Colonic mucosa (tissue), 4 donors: ENCODE measurements around the gene RPL38. TPM values are rescaled to one million over a fixed set of nuclear protein-coding genes. Genes with fewer than 3 reads are reported as not detected.

Experiments
- DNase-seq: peaks from one replicate; pipeline ENCODE4 v3.0.0-alpha.2; 2020
- H3K27ac ChIP-seq: fragments of 200-600 bp; one replicate; pipeline ENCODE4 v1.8.0; 2021
- H3K27me3 ChIP-seq: fragments of 200-600 bp; one replicate; pipeline ENCODE4 v1.8.0; 2021
- H3K36me3 ChIP-seq: fragments of 200-600 bp; one replicate; pipeline ENCODE4 v1.8.0; 2021
- H3K4me1 ChIP-seq: fragments of 200-600 bp; one replicate; pipeline ENCODE4 v1.8.0; 2021; ENCODE audit warnings: mild to moderate bottlenecking
- H3K4me3 ChIP-seq: fragments of 200-600 bp; one replicate; pipeline ENCODE4 v1.8.0; 2021
- H3K9ac ChIP-seq, 2 donors: one replicate each; pipeline ENCODE4 v1.7.0; 2013; ENCODE audit warnings: control low read depth in 2 of 2, low read depth in 2 of 2, low read length in 2 of 2
- H3K9me3 ChIP-seq: fragments of 200-600 bp; one replicate; pipeline ENCODE4 v1.8.0; 2021
- intact Hi-C: fragments of 100-400 bp; cut with DNase I; formaldehyde crosslinking; loops from one replicate; pipeline ENCODE4 v1.14.1; 2022
- total RNA-seq, 2 donors: library from RNA; stranded (reverse); fragmentation: NEBNext Ultra II Directional in 1 of 2; extraction: Animal tissue kit (Norgen Biotek cat#: 25700) in 1 of 2; gene quantifications; one replicate each; pipeline ENCODE4 v1.2.1, GENCODE V29; 2021
- TF ChIP-seq, protein P1 (sequence below): fragments of 200-600 bp; IDR thresholded peaks from one replicate; pipeline ENCODE4 v1.8.0; 2022; ENCODE audit warnings: antibody characterized with exemption, mild to moderate bottlenecking
- donor health status: healthy.
- donor health status: DM: no; HTN: no; CAD: no.
- donor health status: DM: no; HTN: no; CAD: no.

Gene RPL38
- total RNA-seq, 2 donors from 2014 or later = 723 to 795 TPM

DNA sequence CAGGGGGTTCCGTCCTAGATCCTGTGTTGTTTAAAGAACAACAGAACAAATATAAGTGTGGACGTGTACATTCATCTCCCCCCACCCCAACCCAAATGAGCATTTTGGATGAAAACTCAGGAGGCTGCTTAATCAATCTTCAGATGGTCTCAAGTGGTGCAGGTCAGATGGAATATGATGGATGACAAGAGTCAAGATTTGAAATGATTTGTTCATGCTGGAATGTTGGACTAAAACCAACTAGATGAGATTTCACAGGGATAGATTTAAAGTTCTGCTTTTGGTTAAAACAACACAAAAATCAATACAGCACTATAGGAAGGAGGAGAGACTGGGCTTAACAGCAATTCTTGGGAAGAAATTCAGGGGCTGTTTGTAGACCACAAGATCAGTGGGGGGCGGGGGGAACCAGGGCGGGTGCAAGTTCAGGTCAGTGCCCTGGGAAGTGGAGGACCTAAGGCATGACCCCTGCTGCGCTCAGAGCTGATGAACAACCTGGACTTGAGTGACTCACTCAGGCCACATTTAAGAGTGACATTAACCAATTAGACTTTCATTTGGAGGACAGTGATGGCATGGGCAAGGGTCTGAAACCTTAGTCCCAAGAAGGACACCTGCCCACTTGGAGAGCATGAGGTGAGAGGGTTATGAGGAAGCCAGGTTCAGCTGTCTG lies 25.0 kb downstream of the RPL38 start:
- DNase-seq = no peak
- H3K9me3 ChIP-seq = no peaks in the 10 kb centered on the region
- no peaks in the 10 kb centered on the region for H3K36me3 ChIP-seq
- TF ChIP-seq, protein P1, sequence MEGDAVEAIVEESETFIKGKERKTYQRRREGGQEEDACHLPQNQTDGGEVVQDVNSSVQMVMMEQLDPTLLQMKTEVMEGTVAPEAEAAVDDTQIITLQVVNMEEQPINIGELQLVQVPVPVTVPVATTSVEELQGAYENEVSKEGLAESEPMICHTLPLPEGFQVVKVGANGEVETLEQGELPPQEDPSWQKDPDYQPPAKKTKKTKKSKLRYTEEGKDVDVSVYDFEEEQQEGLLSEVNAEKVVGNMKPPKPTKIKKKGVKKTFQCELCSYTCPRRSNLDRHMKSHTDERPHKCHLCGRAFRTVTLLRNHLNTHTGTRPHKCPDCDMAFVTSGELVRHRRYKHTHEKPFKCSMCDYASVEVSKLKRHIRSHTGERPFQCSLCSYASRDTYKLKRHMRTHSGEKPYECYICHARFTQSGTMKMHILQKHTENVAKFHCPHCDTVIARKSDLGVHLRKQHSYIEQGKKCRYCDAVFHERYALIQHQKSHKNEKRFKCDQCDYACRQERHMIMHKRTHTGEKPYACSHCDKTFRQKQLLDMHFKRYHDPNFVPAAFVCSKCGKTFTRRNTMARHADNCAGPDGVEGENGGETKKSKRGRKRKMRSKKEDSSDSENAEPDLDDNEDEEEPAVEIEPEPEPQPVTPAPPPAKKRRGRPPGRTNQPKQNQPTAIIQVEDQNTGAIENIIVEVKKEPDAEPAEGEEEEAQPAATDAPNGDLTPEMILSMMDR = no peak
- H3K27ac ChIP-seq = no peak overlapping the region
- no peaks in the 10 kb centered on the region for H3K27me3 ChIP-seq
- H3K9ac ChIP-seq = no peak overlapping the region
- H3K4me3 ChIP-seq = no peak overlapping the region
- intact Hi-C loops = no loop called here
- H3K4me1 ChIP-seq = no peaks in the 10 kb centered on the region

DNA sequence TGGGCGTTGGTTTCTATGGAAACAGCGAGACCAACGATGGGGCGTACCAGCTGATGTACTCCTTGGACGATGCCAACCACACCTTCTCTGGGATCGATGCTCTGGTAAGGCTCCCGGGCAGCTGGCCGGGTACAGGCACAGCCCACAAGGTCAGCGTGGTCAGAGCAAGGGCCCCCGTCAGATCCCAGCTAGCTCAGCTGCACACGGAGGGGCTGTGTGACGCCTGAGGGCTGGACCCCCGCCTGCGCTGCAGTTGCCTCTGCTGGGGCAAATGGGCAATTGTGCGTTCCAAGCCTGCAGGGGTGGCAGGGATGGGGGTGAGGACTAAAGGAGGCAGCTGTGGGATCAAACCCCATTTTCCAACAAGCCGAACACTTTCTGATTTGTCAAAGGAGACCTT lies 27.4 kb downstream of the RPL38 start:
- Histone ChIP-seq H3K9me3 (no peaks in the 10 kb centered on the region), H3K36me3 (no peaks in the 10 kb centered on the region), H3K27ac (no peak overlapping the region), H3K27me3 (no peaks in the 10 kb centered on the region), H3K4me1 (no peaks in the 10 kb centered on the region), H3K4me3 (no peak overlapping the region), H3K9ac (no peak overlapping the region)
- TF ChIP-seq, protein P1 = no peak
- intact Hi-C loops = no loop called here
- no peak for DNase-seq

DNA sequence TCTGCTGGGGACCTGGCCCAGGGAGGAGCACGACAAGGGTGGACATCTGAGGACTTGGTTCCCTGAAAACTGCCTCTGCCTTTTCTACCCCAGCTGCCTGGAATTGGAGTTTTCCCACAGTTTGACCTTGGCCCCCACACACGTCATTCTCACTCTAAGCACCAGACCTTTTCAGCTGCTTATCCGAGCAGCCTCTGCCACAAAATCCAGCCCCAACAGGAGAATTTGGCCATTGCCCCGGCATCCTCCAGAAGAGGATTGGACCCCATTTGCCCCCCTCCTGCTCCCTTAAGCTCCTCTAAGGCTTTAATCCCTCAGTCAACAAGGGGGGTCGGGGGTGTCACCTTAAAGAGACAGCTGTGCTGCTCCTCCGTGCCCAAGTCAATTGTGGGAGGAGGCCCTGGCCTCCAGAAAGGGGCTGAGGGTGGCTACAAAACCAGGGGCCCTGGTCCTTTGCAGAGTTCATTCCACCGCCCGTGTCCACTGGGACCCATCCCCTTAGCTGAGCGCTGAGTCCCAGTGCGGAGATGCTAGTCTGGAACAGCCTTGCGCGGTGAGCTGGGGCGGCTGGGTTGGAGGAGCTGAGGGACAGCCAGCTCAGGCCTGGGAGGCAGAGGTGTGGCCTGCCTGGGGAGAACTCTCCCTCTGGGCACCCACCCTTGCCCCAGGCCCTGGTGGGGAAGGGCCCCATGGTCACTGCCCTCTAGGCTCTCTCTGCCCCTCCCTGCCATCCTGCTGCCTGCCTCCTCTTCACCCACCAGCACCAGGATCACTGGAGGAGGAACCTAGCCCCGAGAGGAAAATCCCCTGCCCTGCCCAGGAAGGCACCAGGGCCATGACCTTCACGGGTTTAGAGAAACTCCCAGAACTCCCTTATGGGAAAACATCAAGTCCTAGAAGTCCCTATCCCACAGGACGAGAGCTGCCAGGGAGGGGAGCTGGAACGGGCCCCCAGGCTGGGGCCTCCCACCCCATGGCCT lies 28.7 kb downstream of the RPL38 start:
- DNase-seq = no peak
- H3K9ac ChIP-seq = no peak overlapping the region
- no peaks in the 10 kb centered on the region for H3K36me3 ChIP-seq
- no peaks in the 10 kb centered on the region for H3K4me1 ChIP-seq
- TF ChIP-seq, protein P1 = no peak
- H3K9me3 ChIP-seq = no peaks in the 10 kb centered on the region
- H3K27ac ChIP-seq = no peak overlapping the region
- H3K4me3 ChIP-seq = no peak overlapping the region
- H3K27me3 ChIP-seq = no peaks in the 10 kb centered on the region
- intact Hi-C loops = no loop called here

DNA sequence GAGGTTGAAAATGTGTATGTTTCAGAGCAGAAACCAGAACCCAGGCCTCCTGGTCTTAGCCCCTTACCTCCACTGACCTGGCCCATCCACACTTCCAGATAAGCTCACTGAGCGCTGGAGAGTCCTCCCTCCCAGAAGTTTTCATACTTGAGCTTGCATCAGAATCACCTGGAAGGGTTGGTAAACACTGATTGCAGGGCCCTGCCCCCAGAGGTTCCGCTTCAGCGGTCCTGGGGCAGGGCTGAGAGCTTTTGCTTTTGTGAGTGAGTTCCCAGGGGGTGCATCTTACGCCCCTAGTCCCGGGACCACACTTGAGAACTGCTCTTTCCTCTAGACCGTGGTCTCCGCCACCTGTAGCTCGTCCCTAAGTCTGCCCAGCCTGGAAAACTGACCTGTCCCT lies 30.5 kb downstream of the RPL38 start:
- Histone ChIP-seq H3K36me3 (no peaks in the 10 kb centered on the region), H3K27ac (no peak overlapping the region), H3K4me3 (no peak overlapping the region), H3K4me1 (no peaks in the 10 kb centered on the region), H3K9ac (no peak overlapping the region), H3K27me3 (no peaks in the 10 kb centered on the region), H3K9me3 (no peaks in the 10 kb centered on the region)
- DNase-seq = no peak
- intact Hi-C loops = no loop called here
- TF ChIP-seq, protein P1 = no peak

DNA sequence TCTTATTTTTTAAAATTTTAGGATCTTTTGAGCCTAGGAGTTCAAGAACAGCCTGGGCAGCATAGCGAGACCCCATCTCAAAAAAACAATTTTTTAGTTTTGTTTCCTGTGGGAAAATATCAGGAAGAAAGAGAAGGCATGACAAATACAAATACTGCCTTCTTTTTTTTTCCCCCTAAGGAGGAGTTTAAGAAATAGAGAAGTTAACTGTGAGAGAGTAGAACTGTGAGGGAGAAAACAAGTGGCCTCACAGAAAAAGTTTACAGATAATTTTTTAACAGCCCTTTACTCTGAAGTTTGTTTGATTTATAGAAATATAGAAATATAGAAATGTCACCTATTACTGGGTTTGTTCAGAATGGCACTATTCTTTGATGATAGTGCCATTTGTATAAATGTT lies 31.0 kb downstream of the RPL38 start:
- Histone ChIP-seq H3K27ac (no peak overlapping the region), H3K4me1 (no peaks in the 10 kb centered on the region), H3K4me3 (no peak overlapping the region), H3K9me3 (no peaks in the 10 kb centered on the region), H3K27me3 (no peaks in the 10 kb centered on the region), H3K9ac (no peak overlapping the region), H3K36me3 (no peaks in the 10 kb centered on the region)
- no peak for DNase-seq
- TF ChIP-seq, protein P1 = no peak
- intact Hi-C loops = no loop called here
